Gastrocnemius medialis (tissue), 4 donors: ENCODE data around the gene MXRA8.

Source experiments
- CTCF ChIP-seq, 5 experiments: fragments of 450-650 bp in 3 of 5; fragments of 200-600 bp in 2 of 5; sonication (generic) in 2 of 5; IDR thresholded peaks in 4 of 5; conservative IDR thresholded peaks in 1 of 5; 1 replicate in 4 of 5; 2 replicates in 1 of 5; pipeline ENCODE4 v1.5.1; 2016 to 2019; ENCODE audit warnings: antibody characterized with exemption in 5 of 5, mild to moderate bottlenecking in 3 of 5, moderate library complexity in 3 of 5
- POLR2A ChIP-seq, 2 donors: fragments of 450-650 bp; IDR thresholded peaks; one replicate each; pipeline ENCODE4 v1.6.1; 2017; ENCODE audit warnings: antibody characterized with exemption in 2 of 2, mild to moderate bottlenecking in 2 of 2, moderate library complexity in 2 of 2

DNA sequence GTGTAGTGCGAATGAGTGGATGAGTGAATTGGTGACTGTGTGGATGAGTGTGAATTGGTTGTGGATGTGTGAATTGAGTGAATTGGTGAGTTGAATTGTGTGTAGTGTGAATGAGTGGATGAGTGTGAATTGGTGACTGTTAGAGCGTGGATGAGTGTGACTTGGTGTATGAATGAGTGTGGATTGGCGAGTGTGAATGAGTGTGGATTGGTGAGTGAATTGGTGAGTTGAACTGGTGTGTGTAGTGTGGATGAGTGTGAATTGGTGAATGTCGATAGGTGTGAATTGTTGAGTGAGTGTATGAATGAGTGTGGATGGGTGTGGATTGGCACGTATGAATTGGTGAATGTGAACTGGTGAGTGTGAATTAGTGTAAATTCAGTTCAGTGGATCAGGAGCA is 9.0 kb upstream of the MXRA8 start:
- TF ChIP-seq CTCF (IDR thresholded peaks at IDR 0.05 in 4 of 5, conservative IDR thresholded peaks at IDR 0.05 in 1 of 5) (no peak), POLR2A (IDR thresholded peaks at IDR 0.05) (no peak)
